CD4-positive, alpha-beta T cell treated with Interferon alpha-2 for 1 hour (primary cell): ENCODE results near the gene ZNF518B.

Experiments used
- DNase-seq, 2 donors: peaks; one replicate each; pipeline ENCODE4 v3.0.0-alpha.2; 2020 to 2022

The ZNF518B gene, protein sequence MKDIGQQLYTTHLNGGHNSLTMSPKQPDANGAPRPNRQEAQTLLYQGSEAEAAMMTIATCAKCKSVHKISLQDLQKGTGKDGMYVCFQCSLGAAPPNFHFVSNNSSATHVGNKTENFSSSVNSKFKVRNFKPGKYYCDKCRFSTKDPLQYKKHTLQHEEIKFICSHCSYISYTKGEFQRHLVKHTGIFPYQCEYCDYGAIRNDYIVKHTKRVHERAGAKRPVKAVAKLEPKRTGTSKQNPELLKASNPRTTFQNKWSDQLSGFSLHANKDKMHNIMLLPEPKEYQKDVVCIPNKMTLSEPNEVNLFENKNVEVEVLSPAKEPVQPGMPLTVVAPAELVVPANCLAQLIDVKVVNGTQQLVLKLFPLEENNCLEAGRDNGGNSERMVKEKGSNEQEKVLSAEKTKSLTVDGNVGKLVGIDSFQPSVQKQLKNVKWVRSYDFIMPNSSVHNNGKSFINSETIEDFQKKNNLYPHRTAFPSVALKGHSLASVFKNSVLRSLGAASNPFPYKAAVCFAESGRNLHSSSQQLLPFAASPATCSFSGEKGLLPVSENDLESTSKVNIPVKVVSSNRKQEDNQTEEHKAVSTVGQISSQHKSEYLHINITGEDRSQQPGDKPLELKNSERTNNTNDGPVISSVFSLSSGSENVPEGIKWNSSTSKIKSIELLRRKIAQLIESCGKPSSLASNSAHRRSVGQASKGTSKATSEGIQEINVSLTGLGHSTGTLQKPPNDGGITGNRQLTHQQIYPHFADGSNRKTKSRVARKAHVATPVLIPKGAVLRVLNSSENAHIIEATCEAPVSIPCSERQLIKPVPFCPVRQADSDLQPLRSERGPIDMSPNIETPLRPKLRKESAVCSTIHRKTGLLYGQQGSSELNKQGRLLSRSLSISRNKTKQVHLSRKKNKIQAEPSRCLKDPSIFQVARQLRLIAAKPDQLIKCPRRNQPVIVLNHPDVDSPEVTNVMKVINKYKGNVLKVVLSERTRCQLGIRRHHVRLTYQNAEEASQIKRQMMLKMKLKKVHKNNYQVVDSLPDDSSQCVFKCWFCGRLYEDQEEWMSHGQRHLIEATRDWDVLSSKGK

DNA sequence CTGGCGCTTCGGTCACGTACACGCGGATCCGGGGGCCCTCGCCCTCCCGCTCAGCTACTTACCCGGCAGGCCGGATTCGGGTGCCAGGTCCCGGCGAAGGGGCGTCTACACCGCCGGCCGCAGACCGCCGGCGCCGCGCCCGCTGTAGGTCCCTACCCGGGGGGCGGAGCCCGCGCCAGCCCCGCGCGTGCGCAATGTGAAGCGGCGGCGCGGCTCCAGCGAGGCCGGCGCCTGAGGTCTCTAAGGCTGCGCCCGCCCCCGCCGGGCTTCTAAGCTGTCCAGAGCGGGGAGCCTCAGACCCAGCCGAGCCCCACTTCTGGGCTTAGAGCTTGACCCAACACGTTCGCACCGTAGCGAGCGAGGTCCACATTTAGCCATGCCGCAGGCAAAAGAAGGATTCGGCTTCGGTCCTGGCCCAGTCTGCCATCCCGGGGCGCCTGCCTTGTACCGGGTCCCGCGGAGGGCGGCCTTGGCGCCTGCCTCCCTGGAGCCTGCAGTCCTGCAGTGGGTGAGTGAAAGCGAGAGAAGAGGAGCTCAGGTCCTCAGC is at the start of gene ZNF518B:
ZNF518B (minus strand) TSS at position 172 of the 547 bp plus-strand sequence. CDS start 11,098 bp downstream, outside the sequence.
- peak; percentile 81 to 86 for DNase-seq

DNA sequence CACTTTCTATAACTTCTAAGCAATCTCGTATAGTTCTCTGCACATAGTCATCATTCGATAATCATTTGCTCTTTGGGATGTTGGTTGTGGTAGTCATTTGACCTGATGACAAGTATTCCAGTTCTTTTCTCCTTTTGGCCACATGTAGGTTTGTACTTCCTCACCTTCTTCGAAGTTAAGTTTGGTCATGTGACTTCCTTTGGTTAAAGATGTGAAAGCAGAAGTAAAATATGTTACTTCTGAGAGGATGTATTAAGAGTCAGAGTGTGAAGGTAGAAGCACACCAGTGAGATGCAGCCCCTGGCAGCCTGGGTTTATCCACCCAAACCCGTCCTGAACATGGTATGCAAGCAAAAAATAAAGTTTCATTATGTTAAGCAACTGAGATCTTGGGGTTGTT is 48.9 kb upstream of the ZNF518B start:
- DNase-seq: no peak

DNA sequence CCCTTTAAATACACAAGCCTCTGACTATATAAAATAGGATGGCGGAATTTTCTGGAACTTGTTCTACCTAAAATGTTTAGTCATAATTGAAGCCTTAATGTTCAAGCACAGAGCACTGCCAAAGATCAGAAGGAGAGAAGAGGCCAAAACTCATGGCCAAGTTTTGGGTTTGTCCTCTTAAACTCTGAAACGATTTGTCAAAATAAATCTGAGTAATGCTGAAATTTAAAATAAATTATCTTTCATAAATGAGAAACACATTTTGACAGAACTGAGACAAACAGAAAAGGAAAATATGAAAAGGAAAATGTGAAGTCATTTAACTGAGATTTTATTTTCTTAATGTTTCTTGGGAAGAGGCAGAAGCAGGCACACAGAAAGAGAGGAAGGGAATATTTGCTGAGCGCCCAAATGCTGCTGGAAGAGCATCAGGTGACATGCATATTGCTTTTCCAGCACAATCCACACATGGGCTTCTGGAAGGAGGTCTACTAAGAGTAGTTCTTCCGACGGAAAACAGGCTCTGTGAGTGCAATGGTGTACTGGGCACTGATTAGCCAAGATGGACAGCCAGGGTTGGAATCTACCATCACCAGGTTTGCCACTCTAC is 47.4 kb upstream of the ZNF518B start:
- DNase-seq: no peak

DNA sequence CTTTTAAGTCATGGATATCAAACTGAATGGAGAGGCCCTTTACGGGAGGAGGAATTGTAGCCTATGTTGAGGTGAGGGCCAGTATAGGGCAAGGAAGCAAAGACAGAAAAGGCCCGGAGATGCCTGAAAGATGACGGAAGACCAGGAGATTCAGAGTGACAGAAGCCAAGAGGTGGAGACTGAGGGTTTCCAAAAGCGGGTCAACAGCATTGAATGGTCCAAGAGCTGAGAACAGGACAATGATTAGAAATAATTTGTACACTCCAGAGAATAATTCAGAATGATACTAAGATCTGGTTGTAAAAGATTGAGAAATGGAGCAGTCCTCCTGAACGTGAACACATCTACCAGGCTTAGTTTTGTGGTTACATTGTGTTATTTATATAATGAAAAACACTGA is 45.5 kb upstream of the ZNF518B start:
- DNase-seq: no peak

DNA sequence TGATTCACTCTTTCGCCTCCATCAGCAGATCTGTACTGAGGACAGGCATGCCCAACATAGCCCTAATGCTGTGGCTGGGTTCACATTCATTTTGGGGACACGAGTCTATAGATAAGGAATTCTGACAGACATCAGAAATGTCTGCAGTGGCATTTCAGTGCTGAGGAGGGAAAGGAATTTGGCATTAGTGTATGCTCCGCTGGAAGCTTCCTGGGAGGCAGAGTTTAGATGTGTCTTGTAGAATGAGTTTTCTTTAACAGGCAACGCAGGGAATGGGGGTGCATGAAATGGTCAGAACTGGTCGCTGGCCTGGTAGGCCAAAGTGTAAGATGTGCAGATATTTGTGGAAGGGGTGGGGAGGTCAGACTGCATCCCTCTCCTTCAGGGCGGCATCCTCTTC is 43.5 kb upstream of the ZNF518B start:
- no peak for DNase-seq

DNA sequence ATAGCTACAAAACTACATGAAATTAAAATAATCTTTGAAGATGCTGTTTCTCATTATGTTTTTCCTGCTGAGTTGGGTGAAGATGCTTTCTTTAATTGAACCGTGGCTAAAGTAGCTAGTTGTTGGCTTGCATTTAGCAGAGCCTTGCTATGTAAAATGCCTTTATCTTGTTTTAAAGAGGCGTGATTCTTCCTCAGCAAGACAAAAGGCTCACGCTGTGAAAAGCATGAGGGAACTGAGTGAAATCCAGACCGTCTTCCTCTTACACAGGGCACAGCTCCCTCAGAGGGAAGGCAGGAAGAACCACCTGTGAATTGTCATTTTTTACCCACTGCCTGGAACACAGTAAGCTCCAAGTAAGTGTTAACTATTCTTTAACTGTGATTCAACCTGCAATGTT is 39.0 kb upstream of the ZNF518B start:
- DNase-seq: no peak

DNA sequence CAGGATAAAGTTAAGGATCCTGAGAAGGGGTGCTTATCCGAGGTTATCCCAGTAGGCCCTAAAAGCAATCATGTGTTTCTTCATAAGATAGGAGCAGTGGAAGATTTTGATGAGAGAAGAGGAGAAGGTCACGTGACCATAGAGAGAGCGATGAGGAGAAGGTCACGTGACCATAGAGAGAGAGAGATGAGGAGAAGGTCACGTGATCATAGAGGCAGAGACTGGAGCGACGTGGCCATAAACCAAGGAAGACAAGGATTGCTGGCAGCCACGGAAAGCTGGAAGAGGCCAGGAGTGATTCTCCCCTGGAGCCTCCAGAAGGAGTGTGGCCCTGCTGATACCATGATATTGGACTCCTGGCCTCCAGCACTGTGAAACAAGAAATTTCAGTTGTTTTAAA is 38.4 kb upstream of the ZNF518B start:
- DNase-seq: no peak

DNA sequence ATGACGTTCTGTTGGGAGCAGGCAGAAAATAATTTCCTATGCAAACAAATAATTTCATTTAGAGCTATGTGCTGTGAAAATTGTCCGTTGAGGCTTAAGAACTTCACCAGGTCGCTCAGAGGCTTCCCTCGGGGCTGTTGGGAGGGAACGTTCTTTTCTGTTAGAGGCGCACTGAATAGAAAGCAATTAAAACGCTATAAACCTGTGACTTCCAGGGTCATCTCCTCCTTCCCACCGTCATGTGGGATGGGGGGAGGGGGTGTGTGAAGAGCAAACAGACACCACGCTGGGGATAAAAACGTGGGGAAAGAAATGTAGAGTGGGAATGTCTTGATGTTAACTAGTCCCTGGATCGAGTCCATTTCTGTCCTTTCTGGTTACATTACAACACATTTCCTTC is 35.2 kb upstream of the ZNF518B start:
- no peak for DNase-seq

DNA sequence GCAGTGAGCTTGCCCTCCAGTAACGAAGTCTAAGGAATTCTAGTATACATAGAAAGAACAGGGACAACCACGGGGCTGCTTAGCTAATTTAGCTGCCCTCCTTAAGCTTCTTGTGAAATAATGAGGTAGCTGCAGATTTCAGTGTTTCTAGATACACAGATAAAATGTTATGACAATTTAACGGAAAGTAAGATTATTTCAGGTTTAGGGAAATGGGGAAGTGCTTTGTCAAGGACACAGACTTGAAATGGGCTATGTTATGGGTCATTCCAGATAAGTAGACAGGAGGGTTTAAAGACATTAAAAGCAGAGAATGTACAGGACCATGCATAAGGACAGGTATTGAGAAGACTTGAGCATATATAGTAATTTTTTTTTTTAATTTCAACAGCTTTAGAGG is 34.2 kb upstream of the ZNF518B start:
- DNase-seq: no peak

DNA sequence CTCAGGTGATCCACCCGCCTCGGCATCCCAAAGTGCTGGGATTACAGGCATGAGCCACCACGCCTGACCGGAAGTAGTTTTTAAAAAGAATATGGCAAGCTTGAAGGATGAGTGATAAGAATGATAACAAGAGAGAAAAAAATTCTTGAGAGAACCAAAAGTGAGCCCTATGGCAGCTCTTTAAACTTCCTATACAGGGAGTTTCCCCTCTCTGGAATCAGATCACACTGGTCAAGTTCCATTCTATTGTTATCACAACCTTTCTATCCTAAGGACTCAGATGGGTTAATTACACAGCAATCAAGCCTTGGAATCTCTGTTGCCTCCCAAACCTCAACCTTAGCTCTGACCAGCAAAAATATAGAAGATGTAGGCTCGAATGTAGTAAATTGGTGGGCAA is 33.8 kb upstream of the ZNF518B start:
- no peak for DNase-seq

DNA sequence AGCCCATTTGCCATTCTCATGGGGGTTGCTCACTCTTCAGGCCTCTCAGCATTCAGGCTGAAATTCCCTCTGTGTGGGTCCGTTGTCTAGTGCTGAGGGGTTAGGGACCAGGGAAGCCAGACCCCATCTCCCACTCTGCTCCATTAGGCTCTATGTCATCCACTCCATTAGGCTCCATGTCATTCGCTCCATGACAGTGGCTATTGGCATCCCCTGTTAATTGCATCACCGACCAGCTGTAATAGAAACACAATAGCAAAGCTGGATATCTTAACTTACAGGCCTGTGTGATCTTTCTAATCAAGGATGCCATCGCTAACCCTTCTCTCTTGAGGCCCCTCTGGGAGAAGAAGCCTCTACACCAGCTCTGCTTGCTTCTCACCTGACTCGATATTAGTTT is 25.7 kb upstream of the ZNF518B start:
- DNase-seq: no peak

DNA sequence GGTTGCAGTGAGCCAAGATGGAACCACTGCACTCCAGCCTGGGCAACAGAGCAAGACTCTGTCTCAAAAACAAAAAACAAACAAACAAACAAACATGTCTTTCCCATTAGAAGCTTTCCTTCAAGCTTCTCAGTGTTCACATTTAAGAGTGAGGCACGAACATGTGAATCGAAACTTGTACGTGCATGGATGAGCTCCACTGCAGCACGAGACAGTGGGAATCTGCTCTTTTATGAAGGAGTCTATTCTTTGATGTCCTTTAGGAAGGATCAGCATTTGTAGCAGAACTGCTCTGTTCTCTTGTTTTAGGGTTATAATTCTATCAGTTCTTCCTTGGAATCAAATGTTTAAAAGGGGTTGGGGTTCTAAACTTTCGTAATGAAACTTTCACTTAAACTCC is 23.4 kb upstream of the ZNF518B start:
- DNase-seq: no peak

DNA sequence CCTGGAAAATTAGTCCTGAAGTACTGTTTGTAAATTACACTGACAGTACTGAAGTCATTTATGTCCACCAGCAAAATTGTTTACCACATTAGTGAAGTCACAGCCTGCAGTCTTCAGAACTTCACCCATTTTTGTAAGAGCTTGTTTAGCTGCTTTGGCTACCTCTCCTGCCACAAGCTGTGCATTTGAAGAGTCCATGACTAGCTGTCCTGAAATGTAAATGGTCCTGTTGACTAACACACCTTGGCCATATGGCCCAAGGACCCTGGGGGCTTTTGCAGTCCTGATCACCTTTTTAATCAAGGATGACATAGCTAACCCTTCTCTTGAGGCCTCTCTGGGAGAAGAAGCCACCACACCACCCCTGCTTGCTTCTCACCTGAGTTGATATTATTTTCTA is 21.4 kb upstream of the ZNF518B start:
- no peak for DNase-seq

DNA sequence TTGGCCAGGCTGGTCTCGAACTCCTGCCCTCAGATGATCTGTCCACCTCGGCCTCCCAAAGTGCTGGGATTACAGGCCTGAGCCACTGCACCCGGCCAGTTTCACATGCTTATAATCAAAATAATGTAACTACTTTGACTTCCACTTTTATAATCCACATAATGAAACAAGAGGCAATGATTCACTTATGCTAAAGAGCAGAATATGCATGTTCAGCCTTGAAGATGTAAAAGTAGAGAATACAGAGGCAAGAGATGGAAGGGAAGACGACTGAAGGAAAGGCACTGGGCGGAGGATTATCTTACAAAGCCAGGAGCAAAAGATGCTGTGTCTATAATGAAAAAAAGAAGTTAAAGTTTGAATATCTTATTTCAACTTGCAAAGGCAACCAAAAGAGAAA is 13.3 kb upstream of the ZNF518B start:
- DNase-seq: no peak

DNA sequence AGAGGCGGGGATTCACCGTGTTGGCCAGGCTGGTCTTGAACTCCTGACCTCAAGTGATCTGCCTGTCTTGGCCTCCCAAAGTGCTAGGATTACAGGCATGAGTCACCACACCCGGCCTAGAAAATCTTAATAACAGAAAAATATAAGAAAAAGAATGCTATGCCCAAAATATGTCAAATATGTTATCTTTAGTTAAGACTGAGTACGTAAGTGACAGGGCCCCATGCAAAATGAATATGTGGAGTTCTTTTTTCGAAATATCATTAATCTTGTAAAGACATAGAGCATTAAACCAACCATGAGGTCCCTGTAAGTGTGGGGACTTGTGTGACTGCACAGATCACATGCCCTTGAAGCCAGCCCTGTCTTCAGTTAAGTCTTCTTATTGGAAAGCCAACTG is 8.9 kb upstream of the ZNF518B start:
- DNase-seq: no peak

DNA sequence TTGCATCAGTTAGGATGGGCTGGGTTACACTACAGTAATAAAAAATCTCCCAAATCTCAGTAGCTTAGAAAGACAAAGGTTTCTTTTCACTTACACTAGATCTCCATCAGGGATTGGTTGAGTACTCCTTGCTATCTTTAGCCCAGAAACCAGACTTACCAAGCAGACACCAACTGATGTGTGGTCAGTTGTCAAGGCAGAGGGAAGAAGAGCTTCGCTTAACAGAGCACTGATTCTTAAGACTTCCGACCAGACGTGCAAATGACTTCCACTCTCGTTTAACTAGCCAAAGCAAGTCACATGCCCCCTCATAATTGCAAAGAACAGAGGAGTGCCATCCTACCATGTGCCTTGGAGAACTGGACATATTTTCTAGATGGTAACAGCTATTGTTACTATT is 5.7 kb upstream of the ZNF518B start:
- DNase-seq: no peak

DNA sequence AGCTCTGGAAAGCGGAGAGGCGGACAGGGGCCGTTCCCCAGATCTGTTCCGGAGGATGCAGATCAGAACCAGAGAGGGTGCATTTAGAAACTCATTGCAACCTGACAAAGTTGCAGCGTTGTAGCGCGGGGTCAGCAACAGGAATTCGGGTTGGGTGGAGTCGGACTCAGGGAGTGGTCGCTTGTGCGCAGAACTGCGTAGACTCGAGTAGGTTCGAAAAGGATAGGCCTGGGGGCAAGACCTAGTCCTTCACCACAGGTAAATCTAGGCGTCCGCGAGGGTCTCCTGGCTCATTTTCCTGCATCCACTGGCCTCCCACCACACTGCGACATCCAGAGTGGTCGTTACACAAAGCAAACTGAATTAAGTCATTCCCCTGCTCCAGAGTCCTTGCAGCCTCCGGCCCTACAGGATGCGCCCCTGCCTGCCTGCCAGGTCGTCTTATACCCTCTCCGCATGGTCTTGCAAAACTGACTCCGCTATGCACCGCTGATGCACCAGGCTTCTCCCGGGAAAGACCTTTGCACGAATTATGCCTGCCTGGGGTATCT is 4.7 kb upstream of the ZNF518B start:
- no peak for DNase-seq

DNA sequence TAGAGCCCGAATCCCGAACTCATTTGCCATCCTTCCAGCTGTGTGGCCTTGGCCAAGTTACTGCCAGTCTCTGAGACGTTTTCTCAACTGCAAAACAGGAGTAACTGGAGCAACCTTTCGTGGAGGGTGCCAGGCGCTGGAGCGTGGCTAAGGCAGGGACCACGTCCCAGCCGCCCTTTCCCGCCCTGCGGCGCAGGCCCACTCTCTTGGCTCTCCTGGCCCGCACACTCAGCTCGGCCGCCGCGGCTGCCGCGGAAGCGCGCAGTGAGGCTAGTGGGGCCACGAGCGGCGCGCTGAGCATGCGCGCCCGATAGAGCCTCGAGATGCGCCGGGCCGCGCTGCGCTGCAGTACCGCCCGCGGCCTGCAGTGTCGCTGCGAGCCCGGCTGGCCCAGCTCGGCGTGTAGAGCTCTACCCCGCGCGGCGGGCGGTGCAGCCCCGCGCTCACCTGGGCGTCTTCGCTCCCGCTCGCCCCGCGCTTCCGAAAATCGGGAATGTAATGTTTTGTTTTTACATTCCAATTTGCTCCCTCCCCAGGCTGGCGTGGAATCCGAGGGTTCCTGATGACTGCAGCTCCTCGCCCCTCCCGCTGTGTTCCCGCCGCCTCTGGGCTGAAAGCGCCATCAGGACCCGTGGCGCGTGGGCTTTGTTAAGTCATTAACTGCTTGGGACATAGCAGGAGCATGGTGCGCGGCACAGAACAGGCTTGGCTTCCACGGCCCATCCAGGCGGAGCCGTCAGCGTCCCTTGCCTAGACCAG is 4.0 kb upstream of the ZNF518B start:
- DNase-seq: peak; percentile 75 to 84

DNA sequence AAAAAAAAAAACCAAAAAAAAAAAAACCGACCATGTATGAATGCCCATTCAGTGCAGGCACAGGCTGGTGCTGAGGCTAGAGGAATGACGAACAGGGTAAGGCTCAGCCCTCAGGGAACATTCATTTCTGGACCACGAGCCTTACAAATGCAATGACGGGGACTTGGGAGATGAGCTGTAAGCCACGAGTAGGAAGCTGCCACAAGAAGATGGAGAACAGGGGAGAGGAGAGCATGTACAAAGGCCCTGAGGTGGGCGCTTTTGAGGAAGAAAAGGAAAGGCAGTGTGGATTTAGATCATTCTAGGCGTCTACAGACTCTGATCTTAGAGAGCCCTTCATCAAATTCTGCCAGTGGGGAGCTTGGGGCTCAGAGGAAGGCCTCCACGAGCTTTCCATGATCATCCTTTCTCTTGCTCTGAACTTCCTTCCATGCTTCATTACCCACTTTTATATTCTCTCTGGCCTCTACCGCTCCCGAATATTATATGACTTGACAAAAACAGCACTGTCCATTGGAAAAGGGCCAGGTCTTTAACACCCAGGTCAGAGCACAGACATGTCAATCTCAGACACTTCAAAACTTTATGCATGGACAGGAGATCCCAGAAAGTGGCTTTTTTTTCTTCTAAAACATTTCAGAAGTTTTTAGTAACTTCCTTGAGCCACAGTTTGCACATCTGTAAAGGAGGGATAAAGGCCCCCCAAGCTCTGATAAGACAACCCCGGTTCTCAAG is 3.3 kb upstream of the ZNF518B start:
- no peak for DNase-seq

DNA sequence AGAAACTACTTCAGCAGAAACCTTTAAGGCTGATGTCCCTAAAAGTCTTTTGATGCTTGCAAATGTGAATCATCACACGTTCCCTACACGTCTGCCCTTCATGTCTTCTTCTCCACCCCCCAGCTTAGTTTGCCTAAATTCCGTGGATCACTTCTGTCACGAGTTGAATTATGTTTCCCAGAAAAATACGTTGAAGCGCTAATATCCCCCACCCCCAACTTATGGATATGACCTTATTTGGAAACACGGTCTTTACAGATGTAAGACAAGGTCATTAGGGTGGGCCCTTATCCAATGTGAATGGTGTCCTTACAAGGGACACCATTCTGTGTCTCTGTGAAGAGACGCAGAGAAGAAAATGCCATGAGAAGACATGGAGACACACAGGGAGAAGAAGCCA is 2.1 kb upstream of the ZNF518B start:
- DNase-seq: no peak

DNA sequence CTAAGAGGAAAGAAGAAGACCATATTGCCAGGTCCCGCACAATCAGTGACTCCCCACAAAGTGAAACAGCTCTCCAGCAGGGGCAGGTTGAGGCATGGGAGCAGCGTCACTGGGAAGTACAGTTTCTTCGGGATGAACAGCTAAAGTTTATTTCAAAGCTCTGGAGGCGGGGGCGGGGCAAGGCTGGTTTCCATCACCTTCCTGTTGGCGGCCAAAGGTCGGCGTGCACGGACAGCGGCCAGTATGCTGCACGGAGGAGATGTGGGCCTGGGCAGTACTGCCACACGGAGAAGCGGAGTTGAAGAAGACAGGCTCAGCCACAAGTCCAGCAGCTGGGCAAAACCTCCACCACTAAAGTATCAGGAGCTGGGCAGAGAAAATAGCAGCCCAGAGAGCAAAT is 951 bp upstream of the ZNF518B start:
- DNase-seq: no peak
